Stimulated activated CD8-positive, alpha-beta memory T cell treated with anti-CD3 and anti-CD28 coated beads, Interleukin-4, amount 100 ng/mL, for 24 hours (primary cell): ENCODE measurements around the gene ALAS1.
"Not testable (repeated sequence)": the region's sequence is repeated elsewhere in the genome, so short reads cannot be mapped to it uniquely, and the experiment has no call there.

Experiments used
- DNase-seq: peaks from one replicate; pipeline ENCODE4 v3.0.0-alpha.2; 2020; ENCODE audit warnings: low read depth

Gene ALAS1

GRCh38 chr3:52176951-52177700, 20.8 kb upstream of the ALAS1 start:
- DNase-seq: no peak

- DNase-seq: no peak
Measured at GRCh38 chr3:52177701-52178042, 20.3 kb upstream of the ALAS1 start.

DNA sequence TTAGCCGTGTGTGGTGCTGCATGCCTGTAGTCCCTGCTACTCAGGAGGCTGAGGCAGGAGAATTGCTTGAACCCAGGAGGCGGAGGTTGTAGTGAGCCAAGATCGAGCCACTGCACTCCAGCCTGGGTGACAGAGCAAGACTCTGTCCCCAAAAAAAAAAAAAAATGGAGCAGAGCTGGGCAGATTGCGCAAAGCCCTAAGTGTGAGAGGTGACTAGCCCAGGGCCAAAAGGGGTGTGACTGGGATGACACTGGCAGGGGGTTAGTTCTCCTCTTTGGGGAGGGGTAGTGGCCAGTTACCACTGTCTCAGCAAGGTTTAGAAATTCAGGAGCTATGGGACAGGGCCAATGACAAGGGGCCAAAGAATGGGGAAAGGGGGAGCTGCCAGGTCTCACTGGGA, 19.8 kb upstream of the ALAS1 start:
- not testable (repeated sequence) for DNase-seq

DNA sequence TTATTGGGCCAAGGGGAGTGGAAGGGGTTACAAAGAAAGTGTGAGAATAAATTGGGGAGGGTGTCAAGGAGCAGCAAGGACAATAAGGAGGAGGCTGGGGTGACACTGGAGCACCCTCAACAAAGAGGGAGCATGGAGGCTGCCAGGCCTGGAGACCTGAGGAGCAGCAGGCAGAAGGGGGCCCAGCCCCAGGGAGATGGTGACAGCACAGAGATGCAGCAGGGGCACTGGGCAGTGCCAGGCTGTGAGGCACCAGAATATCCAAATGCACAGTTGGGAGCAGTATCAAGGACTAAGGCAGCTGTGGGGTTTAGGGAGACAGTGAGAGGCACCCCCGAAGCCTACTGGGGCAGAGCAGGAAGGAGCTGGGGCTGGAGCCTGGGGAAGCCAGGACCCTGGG, 19.4 kb upstream of the ALAS1 start:
- no peak for DNase-seq

DNA sequence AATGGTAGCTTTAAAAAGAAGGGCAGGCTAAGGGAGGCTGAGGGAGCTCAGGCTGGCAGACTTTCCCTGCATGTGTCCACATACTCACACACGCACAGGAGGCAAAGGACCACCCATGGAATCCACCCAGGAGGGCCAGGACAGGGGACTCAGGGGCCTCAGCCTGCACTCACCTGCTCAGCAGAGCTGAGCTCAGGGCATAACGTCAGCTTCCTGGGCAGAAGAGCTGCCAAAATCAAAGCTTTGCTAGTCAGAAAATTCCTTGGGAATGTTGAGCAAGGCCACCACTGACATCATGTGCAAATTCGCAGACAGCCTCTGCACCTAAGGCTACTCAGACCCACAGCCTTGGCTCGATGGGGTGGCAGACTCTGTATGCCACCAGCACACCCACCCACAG, 16.4 kb upstream of the ALAS1 start:
- DNase-seq: no peak

- DNase-seq: no peak
Measured at GRCh38 chr3:52182196-52182595, 15.8 kb upstream of the ALAS1 start.

- DNase-seq: no peak
Measured at GRCh38 chr3:52182691-52183090, 15.3 kb upstream of the ALAS1 start.

GRCh38 chr3:52183786-52184445, 14.0 kb upstream of the ALAS1 start:
- no peak for DNase-seq

GRCh38 chr3:52184690-52185089, 13.3 kb upstream of the ALAS1 start:
- no peak for DNase-seq

- no peak for DNase-seq
Measured at GRCh38 chr3:52185311-52185710, 12.6 kb upstream of the ALAS1 start.

DNA sequence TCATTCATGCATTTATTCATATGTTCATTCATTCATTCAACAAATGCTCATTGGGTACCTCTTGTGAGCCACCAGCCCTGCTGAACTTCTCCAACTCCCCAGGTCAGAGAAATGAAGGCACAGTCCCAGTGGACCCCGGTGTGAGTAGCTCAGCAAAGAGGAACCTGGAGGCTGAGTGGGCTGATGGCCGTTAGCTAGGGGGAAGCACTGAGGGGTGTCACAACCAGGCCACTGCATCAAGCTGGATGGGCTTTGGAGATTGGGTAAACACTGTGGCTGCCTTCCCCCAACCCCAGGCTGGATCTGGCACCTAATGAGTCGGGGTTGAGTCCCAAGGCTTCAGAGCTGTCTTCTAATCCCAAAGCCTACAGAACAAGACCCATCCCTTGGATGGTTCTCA, 12.1 kb upstream of the ALAS1 start:
- DNase-seq: no peak

GRCh38 chr3:52186729-52187128, 11.2 kb upstream of the ALAS1 start:
- DNase-seq: no peak

DNA sequence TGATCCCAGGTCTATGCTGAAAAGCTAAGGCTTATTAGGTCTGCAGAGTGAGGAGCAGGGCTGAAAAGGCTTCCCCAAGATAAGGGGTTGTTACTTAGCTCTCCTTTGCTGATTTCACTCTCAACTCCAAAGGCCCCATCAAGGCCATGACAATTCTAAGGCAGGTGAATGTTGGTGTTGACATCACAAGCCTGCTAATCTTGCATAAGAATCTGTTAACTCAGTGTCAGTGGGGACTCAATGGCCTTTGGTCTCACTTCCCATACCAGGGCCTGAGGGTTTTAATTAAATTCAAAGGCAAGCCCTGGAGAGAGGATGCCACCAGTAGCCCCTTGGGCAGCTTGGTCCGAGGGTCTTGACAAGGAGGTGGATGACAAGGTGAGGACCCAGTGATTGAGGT, 9.4 kb upstream of the ALAS1 start:
- DNase-seq: no peak

- no peak for DNase-seq
Measured at GRCh38 chr3:52190294-52191074, 7.5 kb upstream of the ALAS1 start.

DNA sequence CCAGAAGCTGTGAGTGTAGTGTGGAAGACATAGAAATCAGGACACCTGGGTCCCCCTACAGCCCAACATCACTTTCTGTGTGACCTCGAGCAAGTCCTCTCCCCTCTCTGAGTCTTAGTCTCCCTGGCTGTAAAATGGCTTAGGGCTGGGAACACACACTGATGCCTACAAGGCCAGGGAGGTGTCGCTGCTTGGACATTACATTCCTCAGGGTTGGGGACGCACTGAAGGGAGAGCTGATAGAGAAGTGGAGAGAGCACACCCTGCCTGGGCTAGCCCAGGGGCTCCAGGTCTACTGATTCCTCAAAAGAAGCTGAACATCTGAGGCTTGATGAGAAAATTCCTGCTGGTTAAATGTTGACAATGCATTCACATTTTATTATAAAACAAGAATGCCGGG, 6.3 kb upstream of the ALAS1 start:
- no peak for DNase-seq

DNA sequence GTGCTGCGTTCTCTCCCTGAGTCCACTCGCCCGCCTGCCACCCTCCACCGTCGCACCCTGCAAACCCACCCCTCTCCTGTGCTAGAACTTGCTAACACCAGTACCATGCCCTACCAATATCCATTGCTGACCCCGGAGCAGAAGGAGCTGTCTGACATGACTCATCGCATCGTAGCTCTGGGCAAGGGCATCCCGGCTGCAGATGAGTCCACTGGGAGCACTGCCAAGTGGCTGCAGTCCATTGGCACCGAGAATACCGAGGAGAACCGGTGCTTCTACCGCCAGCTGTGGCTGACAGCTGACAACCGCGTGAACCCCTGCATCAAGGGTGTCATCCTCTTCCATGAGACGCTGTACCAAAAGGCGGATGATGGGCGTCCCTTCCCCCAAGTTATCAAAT, 4.9 kb upstream of the ALAS1 start:
- DNase-seq: no peak

GRCh38 chr3:52194485-52195290, 3.3 kb upstream of the ALAS1 start:
- DNase-seq: no peak

GRCh38 chr3:52195291-52195597, 2.7 kb upstream of the ALAS1 start:
- no peak for DNase-seq

GRCh38 chr3:52195823-52196331, 2.1 kb upstream of the ALAS1 start:
- no peak for DNase-seq

DNA sequence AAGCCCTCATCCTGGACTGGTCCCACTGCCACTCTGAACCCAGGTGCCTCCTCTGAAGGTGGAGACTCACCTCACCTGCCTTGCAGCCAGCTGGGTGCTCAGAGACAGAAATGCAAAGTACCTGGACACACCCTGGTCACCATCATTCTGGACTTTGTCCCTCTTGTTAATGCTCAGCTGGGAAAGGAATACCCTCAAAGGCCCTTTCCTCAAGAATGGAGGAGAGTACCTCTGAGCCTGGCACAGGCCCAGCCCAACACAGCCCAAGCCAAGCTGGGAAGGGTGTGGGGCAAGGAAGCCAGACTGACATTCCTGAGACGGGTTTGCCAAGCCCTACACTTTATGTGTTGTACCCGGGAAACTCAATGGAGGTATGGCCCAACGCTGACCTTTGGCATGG, 983 bp upstream of the ALAS1 start:
- no peak for DNase-seq

DNA sequence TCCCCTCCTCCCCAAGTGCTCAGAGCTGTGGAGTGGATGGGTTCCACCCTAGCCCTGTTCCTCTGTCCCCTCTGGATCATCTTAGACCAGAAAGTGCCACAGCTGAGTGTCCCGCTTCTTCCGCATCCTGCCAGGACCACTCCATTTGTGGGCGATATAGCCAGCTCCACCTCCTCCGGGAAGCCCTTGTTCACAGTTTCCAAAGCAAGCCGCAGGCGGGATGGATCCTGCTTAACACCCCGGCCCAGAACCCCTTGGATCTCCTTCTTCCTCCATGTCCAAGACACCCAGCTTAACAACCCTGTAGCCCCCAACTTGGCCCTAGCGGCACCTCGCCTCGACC, 490 bp upstream of the ALAS1 start:
- DNase-seq: no peak
